KMS-11 (cell line): ENCODE results near the gene VAV2.

ENCODE experiments used
- H2AFZ ChIP-seq: fragments of 200-600 bp; sonication (generic); 2 replicates; pipeline ENCODE4 v1.6.1; 2016; ENCODE audit warnings: antibody characterized with exemption, mixed run types, low read depth
- H3K27ac ChIP-seq: fragments of 200-600 bp; sonication (generic); 2 replicates; pipeline ENCODE4 v1.6.1; 2016; ENCODE audit warnings: mild to moderate bottlenecking, mixed run types
- H3K27me3 ChIP-seq: fragments of 200-600 bp; sonication (generic); 2 replicates; pipeline ENCODE4 v1.6.1; 2017; ENCODE audit warnings: mild to moderate bottlenecking, low read depth, mixed run types, moderate library complexity; ENCODE audit not compliant: insufficient read depth
- H3K36me3 ChIP-seq: fragments of 200-600 bp; sonication (generic); 2 replicates; pipeline ENCODE4 v1.6.1; 2017; ENCODE audit warnings: mild to moderate bottlenecking, mixed run types; ENCODE audit not compliant: insufficient read depth
- H3K4me1 ChIP-seq: fragments of 200-600 bp; sonication (generic); 2 replicates; pipeline ENCODE4 v1.6.1; 2016; ENCODE audit warnings: mild to moderate bottlenecking, low read depth, mixed run types; ENCODE audit not compliant: poor library complexity, severe bottlenecking
- H3K4me2 ChIP-seq: fragments of 200-600 bp; sonication (generic); 2 replicates; pipeline ENCODE4 v1.7.0; 2016; ENCODE audit warnings: mild to moderate bottlenecking, mixed run types
- H3K4me3 ChIP-seq: fragments of 200-600 bp; sonication (generic); IDR thresholded peaks from 2 replicates; pipeline ENCODE4 v1.6.1; 2017; ENCODE audit warnings: low read depth, low read length, mixed read lengths; ENCODE audit not compliant: insufficient read depth
- H3K79me2 ChIP-seq: fragments of 200-600 bp; sonication (generic); 2 replicates; pipeline ENCODE4 v1.6.1; 2016; ENCODE audit warnings: low read depth, mixed run types; ENCODE audit not compliant: insufficient read depth
- H3K9ac ChIP-seq: fragments of 200-600 bp; sonication (generic); 2 replicates; pipeline ENCODE4 v1.6.1; 2016; ENCODE audit warnings: mild to moderate bottlenecking, mixed run types
- H4K20me1 ChIP-seq: fragments of 200-600 bp; sonication (generic); 2 replicates; pipeline ENCODE4 v1.6.1; 2016; ENCODE audit warnings: mild to moderate bottlenecking, mixed run types; ENCODE audit not compliant: insufficient read depth
- TF ChIP-seq, protein P1 (sequence below): fragments of 200-600 bp; sonication (generic); conservative IDR thresholded peaks from 2 replicates; pipeline ENCODE4 v1.6.1; 2017; ENCODE audit warnings: low read depth, mild to moderate bottlenecking, antibody characterized with exemption, low read length, moderate library complexity, mixed read lengths

The VAV2 gene

DNA sequence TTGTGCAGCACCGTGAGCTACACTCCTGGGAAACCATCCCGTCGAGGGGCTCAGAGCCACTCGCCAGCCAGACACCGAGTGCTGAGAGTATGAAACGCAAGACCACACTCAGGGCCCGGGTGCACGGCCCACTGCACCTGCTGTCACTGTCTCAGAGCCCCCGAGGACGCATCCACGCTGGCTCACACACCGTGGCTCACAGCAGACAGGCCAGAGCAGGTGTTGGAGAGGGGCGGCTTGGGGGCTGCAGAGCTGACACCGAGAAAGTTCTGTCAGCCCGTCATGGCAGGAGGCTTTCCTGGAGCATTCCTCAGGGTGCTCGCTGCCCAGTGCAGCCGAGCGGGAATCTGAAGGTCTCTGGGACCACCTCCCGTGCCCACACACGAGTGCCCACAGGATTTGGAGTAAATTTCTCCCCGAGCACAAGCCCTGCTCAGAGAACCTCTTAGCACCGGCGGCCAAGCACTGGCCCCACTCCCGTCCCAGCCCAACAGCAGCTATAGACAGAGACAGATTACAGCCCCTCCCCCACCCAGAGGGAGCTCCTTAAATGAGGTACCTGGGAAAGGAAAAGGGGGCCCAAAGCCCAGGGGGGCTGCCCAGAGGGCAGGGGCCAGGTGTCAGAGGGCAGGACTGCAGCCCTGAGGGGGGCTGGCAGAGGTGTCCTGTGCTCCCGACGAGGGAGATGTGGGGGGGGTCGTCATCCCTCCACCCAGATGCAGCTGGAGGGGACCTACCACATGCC lies 197.9 kb downstream of the VAV2 start:
- no peaks in the 10 kb centered on the region for H3K27me3 ChIP-seq
- no peaks in the 10 kb centered on the region for H4K20me1 ChIP-seq
- TF ChIP-seq, protein P1, sequence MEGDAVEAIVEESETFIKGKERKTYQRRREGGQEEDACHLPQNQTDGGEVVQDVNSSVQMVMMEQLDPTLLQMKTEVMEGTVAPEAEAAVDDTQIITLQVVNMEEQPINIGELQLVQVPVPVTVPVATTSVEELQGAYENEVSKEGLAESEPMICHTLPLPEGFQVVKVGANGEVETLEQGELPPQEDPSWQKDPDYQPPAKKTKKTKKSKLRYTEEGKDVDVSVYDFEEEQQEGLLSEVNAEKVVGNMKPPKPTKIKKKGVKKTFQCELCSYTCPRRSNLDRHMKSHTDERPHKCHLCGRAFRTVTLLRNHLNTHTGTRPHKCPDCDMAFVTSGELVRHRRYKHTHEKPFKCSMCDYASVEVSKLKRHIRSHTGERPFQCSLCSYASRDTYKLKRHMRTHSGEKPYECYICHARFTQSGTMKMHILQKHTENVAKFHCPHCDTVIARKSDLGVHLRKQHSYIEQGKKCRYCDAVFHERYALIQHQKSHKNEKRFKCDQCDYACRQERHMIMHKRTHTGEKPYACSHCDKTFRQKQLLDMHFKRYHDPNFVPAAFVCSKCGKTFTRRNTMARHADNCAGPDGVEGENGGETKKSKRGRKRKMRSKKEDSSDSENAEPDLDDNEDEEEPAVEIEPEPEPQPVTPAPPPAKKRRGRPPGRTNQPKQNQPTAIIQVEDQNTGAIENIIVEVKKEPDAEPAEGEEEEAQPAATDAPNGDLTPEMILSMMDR, result no peak
- no peaks in the 10 kb centered on the region for H3K4me1 ChIP-seq
- no peak overlapping the region for H3K4me2 ChIP-seq
- no peak overlapping the region for H3K27ac ChIP-seq
- H3K36me3 ChIP-seq, result no peaks in the 10 kb centered on the region
- no peak overlapping the region for H2AFZ ChIP-seq
- H3K79me2 ChIP-seq, result no peaks in the 10 kb centered on the region
- H3K9ac ChIP-seq, result no peak overlapping the region
- H3K4me3 ChIP-seq, result no peak overlapping the region

DNA sequence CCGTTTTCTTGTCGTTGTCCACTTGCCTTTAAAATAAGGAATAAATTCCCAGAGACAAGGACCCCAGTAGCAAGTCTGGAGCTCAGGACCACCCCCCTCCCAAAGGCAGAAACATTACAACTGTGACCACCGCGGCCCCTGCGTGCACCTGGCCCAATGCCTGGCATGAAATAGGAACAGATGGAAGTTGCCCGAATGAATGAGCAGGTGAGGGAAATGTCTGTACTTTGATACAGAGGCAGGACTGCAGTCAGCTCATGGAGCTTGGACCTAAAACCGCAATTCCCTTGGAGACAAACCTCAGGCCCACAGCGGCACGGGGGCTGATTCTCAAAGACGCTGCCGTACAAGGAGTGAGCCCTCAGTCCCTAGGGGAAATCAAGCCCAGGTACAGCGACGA lies 198.7 kb downstream of the VAV2 start:
- Histone ChIP-seq H3K9ac (no peak overlapping the region), H3K4me1 (no peaks in the 10 kb centered on the region), H3K4me3 (no peak overlapping the region), H2AFZ (no peak overlapping the region), H3K79me2 (no peaks in the 10 kb centered on the region), H3K4me2 (no peak overlapping the region), H3K27me3 (no peaks in the 10 kb centered on the region), H4K20me1 (no peaks in the 10 kb centered on the region), H3K27ac (no peak overlapping the region), H3K36me3 (no peaks in the 10 kb centered on the region)
- TF ChIP-seq, protein P1, result no peak

DNA sequence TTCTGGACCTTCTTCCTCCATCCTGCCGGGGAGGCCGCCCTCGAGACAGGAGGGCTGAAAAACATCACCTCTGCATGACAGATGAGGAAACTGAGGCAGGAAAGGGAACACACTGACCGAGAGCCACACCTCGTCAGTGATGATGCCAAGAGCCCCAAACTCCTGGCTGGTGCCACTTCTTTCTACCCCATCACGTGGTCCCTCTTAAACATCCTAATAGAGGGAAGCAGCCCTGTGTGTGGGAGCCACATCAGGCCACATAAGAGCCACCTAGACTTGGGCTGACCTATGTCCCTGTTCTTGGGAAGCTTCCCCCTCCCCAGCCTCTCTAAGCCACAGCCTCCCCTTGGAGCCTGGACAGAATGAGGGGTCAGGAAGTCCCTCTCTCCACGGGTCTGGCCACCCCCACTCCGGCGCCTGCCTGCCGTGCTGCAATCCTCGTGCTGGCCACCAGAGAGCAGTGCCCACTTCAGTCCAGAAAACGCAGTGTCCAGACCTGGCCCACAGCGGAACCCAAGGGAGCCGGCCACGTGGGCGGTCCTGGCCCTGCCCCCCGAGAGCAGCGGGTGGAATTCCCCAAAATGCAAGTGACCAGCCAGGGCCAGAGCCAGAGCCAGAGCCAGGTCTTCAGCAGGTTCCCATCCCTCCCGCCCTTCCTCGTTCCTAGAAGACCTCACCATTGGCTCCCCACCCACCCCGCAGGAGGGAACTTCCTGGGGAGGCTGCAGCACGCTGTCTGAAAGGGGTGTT lies 199.2 kb downstream of the VAV2 start:
- H2AFZ ChIP-seq, result no peak overlapping the region; the same call in 1 of the 2 replicates
- H4K20me1 ChIP-seq, result no peaks in the 10 kb centered on the region
- H3K36me3 ChIP-seq, result no peaks in the 10 kb centered on the region
- TF ChIP-seq, protein P1, result peak; percentile 62
- H3K4me1 ChIP-seq, result no peaks in the 10 kb centered on the region
- H3K79me2 ChIP-seq, result no peaks in the 10 kb centered on the region
- H3K4me3 ChIP-seq, result no peak overlapping the region
- no peaks in the 10 kb centered on the region for H3K27me3 ChIP-seq
- no peak overlapping the region for H3K27ac ChIP-seq
- H3K4me2 ChIP-seq, result no peak overlapping the region
- H3K9ac ChIP-seq, result no peak overlapping the region

DNA sequence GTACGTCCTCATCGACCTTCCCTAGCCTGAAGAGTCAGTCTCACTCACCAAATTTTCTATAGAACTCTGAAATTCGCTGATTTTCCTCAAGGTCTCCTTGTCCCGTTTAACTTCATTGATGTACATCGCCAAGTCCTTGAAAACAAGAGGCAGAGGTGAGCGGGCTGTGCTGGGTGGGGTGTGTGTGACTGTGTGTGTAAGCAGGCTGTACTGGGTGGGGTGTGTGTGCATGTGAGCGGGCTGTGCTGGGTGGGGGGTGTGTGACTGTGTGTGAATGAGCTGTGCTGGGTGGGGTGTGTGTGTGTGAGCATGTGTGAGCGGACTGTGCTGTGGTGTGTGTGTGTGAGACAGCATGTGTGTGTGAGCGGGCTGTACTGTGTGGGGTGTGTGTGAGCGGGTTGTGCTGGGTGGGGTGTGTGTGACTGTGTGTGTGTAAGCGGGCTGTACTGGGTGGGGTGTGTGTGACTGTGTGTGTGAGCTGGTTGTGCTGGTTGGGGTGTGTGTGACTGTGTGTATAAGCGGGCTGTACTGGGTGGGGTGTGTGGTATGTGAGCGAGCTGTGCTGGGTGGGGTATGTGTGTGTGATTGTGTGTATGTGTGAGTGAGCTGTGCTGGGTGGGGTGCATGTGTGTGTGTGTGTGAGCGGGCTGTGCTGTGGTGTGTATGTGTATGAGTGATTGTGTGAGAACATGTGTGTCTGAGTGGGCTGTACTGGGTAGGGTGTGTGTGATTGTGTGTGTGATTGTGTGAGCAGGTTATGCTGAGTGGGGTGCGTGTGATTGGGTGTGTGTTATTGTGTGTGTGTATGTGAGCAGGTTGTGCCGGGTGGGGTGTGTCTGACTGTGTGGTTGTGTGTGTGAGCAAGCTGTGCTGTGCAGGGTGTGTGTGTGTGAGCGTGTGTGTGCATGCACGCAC lies 200.1 kb downstream of the VAV2 start:
- Histone ChIP-seq H3K4me1 (no peaks in the 10 kb centered on the region), H4K20me1 (no peaks in the 10 kb centered on the region), H3K27ac (no peak overlapping the region), H2AFZ (no peak overlapping the region), H3K4me3 (no peak overlapping the region), H3K4me2 (no peak overlapping the region), H3K36me3 (no peaks in the 10 kb centered on the region), H3K79me2 (no peaks in the 10 kb centered on the region), H3K27me3 (no peaks in the 10 kb centered on the region), H3K9ac (no peak overlapping the region)
- TF ChIP-seq, protein P1, result no peak
